Occipital lobe (tissue), 2 donors: Measurements from ENCODE around the gene FER. TPM values are rescaled to one million over a fixed set of nuclear protein-coding genes. Genes with fewer than 3 reads are reported as not detected.
"Not testable (repeated sequence)": the region's sequence is repeated elsewhere in the genome, so short reads cannot be mapped to it uniquely, and the experiment has no call there.

Source experiments
- DNase-seq: peaks from one replicate; lab custom pipeline; 2025; lab: John Stamatoyannopoulos, UW
- total RNA-seq: library from RNA; depleted of rRNA; stranded (reverse); fragments of >200 nt; gene quantifications from one replicate; pipeline ENCODE4 v1.2.3, GENCODE V29; 2014

Gene FER
- 101 TPM for total RNA-seq

- DNase-seq: no peak
These were observed at the start of gene FER for GRCh38 chr5:108747774-108748400. Gene FER, plus strand, starts transcription at chr5:108747897. Its CDS starts 50,286 bp downstream, at chr5:108798183.

GRCh38 chr5:108700388-108700787, 47.3 kb upstream of the FER start:
- DNase-seq: not testable (repeated sequence)

GRCh38 chr5:108700930-108701329, 46.8 kb upstream of the FER start:
- peak; percentile 6 for DNase-seq

- DNase-seq: no peak
These were observed 45.2 kb upstream of the FER start for GRCh38 chr5:108702546-108702945.

GRCh38 chr5:108703313-108703712, 44.4 kb upstream of the FER start:
- no peak for DNase-seq

- no peak for DNase-seq
These were observed 40.6 kb upstream of the FER start for GRCh38 chr5:108707141-108707540.

- DNase-seq: no peak
These were observed 35.8 kb upstream of the FER start for GRCh38 chr5:108711898-108712297.

- DNase-seq: no peak
These were observed 32.3 kb upstream of the FER start for GRCh38 chr5:108715408-108715807.

- DNase-seq: no peak
These were observed 27.3 kb upstream of the FER start for GRCh38 chr5:108720391-108720790.

- DNase-seq: peak; percentile 23
These were observed 21.1 kb upstream of the FER start for GRCh38 chr5:108726446-108727235.

GRCh38 chr5:108727236-108727650, 20.5 kb upstream of the FER start:
- DNase-seq: no peak

GRCh38 chr5:108727651-108728565, 19.8 kb upstream of the FER start:
- peak; percentile 73 for DNase-seq

GRCh38 chr5:108728566-108729241, 19.0 kb upstream of the FER start:
- DNase-seq: no peak

GRCh38 chr5:108729242-108729615, 18.5 kb upstream of the FER start:
- DNase-seq: no peak

- no peak for DNase-seq
These were observed 16.9 kb upstream of the FER start for GRCh38 chr5:108730617-108731340.

- DNase-seq: no peak
These were observed 11.9 kb upstream of the FER start for GRCh38 chr5:108735790-108736189.

- DNase-seq: no peak
These were observed 10.8 kb upstream of the FER start for GRCh38 chr5:108736855-108737254.

GRCh38 chr5:108739376-108739775, 8.3 kb upstream of the FER start:
- no peak for DNase-seq

- no peak for DNase-seq
These were observed 7.8 kb upstream of the FER start for GRCh38 chr5:108739906-108740305.

- no peak for DNase-seq
These were observed 4.4 kb upstream of the FER start for GRCh38 chr5:108743319-108743718.

- no peak for DNase-seq
These were observed 3.9 kb upstream of the FER start for GRCh38 chr5:108743846-108744245.
